HG02973 (cell line): Measurements from ENCODE around the gene GAREM2.

Source experiments
- ATAC-seq: cut with Tn5 transposase; IDR thresholded peaks from one replicate; pipeline ENCODE4 v1.9.1; 2021; ENCODE audit warnings: moderate library complexity; ENCODE audit not compliant: unreplicated experiment

GAREM2 gene

DNA sequence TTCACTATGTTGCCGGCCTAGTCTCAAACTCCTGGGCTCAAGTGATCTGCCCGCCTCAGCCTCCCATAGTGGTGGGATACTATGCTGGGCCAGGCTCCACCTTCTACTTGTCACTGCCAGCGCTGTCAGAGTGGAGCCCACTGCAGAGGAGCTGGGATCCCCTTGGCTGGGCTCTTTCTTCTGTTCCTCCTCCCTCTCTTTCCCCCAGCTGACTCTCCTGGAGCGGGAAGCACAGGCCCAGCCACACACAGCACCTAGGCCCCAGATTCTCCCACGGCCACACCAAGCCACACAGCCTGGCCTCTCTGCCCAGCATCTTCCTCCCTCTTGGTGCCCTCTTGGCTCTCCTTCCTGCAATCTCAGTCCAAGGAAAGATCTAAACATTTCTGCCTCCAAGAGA is 3.7 kb upstream of the GAREM2 start:
- no peak for ATAC-seq

DNA sequence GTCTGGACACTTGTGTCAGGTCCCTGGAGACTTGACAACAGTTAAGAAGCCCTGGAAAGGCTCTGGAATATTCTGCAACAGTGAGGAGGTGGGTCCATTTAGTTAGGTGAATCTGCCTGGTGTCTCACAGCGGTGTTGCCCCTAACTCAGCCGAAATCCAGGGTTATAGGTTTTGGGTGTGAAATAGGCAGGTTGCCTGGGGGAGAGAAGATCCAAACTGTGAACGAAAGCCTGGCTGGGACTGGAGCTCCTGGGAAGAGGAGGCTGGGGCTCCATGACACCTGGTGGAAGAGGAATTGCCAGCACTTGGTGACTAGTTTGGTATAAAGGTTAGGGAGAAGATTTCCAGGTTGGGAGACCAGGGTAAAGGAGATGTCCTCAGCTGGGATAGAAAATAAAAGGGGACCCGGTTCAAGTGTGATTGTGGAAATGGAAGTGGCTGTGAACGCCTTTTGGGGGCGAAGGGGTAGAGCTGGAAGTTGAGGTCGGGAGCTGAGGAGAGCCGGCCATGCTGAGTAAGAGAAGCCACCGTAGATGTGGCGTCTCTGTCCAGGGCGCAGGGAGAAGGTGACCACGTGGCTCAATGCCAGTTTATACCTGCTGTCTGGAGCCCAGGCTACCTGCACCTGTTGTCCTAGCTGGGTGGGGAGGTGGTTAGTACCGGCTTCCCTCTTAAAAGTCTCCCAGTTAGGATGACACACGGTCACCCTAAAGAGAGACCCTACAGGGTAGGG is 3.0 kb upstream of the GAREM2 start:
- no peak for ATAC-seq

DNA sequence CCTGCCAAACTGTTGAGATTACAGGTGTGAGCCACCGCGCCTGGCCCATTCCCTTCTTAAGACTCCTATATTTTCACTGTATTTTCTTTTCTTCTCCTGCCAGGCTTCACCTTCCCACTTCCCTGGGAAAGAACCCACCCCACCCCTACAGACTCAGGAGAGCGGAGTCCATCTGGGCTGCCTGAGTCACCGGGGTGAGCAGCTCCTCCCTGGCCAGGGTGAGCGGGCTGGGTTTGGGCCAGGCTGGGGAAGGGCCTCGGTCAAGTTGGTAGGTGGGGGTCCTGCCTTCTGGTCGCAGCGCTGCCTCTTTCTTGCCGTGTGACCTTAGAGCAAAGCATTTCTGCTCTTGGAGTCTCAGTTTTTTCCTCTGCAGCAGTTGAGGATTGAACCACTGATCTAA is 2.1 kb upstream of the GAREM2 start:
- no peak for ATAC-seq

DNA sequence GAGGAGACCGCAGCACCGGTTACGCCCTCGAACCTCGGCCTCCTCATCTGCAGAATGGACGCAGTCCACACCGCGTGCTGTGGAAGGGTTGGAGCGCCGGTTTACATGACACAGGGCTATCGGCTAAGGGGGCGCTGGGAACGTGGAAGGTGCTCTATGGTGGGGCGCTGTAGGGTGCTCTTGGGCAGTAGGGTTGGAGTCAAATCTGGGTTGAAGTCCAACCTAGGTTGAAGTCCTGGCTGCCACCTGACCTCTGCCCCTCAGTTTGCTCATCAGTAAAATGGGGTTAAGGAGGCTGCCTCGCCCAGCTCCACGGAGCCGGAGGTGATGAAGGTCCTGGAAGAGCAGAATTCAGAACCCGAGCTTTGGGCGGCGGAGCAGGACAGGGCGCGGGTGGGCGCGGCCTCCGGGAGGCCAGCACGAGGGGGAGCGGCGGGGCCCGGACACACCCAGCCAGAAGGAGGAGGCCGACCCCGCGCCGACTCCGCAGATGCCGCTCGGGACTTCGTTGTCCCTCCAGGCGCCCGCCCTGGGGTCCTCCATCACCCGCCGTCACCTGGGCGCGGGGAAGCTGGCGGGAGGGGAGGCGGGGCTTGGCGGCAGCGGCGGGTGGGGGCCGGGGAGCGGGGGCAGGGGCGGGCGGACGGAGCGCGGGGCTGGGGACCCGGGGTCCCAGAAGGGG is 558 bp upstream of the GAREM2 start:
- no peak for ATAC-seq

DNA sequence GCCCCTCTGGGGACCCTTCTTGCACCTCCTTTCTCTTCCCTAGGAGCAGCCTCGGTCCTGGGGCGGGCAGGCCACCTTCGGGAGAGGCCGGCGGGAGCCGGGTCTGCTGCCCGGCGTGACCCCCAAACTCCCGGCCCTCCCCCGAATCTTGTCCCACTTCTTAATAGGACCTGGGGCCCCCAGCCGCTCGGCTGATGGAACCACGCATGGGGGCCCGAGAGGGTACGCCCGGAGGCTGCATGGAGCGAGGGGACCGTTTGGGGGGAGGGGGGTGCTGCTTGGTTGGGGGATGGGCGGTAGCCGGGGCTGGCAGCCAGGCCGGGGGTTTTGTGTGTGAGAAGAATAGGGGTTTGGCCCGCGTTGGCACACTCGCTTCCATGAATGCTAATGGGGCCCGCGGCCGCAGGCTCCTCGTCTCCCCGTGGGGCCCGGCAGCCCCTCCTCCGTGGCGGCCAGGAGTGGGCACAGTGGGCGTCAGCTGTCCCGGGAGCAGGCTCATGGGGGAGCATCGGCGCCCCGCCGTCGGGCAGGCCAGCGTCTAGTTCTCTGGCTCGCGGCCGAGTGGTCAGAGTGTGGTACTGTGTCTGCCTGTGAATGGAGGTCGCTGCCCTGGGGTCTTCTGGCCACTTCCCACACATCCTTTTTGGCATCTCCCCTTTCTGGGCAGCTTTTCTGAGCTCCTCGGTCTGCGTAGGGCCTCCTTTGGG is 1.0 kb downstream of the GAREM2 start:
- no peak for ATAC-seq

DNA sequence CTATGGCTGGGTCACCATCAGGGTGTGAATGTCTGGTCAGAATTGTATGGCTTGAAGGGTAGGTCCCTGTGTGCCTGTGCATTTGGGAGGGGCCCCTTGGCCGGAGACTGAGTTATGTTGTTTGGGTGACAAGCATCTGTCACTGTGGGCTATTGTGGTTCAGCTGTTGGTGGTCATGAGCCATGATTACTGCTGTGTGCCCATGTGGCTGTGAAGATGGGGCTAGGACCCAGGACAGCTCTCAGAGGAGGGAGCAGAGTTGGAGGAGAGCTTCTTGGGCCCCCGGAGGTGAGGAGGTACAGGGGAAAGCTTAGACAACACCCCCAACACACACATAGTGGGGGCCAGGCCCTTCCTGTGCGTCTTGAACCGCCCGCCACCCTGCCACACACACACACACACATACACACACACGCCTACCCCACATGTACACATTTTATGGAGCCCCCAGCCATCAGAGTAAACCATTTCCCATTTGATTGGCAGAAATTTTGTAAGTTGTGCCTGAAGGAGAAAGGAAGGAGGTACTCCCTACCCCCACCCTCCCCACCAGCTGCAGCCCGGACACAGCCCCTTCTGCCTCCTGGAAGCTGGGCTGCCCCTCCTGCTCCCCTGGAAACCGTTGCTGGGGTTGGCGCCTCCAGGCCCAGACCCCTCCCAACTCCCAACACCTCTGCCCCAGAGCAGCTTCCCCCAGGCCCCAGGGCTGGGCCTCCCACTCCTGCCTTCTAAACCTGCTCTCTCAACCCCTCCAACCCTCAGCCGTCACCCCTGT is 2.0 kb downstream of the GAREM2 start:
- ATAC-seq = no peak

DNA sequence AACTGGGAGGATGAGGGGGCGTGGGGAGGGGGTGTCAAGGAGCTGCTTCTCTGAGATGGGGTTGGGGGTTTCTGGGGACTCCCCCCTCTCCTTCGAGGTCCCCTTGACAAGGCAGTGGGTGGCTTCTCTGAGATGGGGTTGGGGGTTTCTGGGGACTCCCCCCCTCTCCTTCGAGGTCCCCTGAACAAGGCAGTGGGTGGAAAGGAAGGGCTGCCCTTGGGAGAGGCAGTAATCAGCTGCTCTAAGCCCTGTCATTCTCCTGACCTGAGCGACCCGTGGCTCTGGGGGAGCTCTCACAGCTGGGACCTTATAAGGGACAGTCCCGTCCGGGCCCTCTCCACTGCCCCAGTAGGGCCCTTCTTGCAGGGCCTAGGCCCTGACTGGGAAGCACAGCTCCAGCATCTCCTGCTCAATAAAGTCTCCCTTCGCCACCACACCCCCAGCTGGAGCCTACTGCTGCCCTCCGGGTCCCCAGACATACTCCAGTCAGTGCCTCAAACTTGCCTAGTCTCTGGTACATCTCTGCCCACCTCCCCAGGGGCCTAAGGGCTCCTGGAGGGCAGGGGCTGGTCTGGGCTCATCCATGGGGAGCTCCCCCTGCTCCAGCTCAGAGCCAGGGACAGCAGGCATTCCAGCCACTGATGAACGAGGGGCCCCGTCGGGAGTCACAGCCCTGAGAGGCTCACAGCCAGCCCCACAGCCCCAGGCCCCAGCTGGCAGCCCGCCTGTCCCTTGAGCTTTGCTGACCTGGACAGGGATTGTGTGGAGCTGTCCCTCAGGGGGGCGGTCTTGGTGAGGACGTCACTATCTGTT is 2.8 kb downstream of the GAREM2 start:
- ATAC-seq = no peak

DNA sequence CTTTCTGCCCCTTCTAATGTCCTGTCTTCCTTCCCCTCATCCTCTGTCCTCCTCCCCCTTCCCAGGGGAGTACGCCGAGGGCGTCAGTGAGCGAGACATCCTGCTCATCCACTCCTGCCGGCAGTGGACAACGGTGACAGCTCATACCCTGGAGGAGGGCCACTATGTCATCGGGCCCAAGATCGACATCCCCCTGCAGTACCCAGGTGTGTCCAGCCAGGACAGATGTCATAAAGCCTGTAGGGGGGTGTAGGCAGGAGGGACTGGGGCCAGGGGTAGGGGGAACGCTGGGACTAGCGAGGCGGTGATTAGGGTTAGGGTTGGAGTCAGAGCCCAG is 3.4 kb downstream of the GAREM2 start:
- ATAC-seq = no peak

DNA sequence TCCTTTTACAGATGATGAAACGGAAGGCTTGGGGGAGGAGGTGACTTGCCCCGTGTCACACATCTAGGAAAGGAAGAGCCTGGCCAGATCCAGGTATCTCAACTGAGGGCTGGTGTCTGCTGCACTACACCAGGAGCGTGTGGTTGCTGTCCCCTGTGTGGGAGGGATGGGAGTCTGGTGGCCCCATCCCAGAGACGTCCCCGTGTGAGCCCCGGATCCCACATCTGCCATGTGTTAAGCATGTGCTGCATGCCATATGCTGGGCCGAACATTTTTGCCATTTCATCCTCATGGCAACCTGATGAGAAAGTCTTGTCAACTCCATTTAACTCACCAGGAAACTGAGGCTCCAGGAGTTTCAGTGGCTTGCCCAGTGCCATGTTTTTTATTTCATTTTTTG is 4.2 kb downstream of the GAREM2 start:
- ATAC-seq = no peak

DNA sequence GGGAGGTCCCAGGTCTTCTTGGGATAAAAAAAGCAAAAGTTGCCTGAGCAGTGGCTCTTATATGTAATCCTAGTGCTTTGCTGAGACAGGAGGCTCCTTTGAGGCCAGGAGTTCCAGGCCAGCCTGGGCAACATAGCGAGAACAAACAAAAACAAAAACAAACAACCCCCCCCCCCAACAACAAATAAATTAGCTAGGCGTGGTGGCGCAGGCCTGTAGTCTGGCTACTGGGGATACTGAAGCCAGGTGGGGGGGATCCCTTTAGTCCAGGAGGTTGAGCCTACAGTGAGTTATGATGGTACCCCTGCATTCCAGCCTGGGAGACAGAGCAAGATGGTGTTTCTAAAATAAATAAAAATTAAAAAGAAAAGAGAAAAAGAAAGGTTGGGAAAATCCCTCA is 5.4 kb downstream of the GAREM2 start:
- ATAC-seq = no peak

DNA sequence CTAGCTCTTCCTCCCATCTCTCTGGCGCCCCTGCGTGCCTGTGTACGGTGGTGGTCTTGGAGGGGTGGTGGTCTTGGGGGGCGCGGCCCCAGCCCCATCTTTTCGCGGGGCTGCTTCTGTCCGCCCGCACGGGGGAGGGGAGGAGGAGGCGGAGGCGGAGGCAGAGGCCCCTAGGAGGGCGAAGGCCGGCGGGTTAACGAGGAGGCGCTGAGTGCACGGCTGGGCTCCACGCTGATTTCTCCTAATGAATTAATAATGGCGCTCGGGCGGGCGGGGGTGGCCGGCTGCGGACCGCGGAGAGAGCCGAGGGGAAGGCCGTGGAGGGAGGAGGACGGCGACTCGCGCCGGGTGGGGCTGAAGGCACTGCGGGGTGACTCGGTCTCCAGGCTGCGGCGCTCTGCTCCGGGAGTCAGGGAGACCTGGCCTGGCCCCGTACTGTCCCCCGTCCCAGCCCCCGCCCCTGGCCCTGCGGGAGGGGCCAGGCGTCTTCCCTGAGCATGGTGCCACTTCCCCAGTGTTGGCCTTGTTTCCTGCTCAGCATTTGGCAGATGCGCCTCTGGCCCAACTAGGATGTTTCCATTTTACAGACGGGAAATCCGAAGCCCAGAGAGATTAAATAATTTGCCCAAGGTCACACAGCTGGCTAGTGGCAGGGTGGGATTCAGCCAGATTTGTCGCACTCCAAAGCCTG is 6.0 kb downstream of the GAREM2 start:
- ATAC-seq = no peak

DNA sequence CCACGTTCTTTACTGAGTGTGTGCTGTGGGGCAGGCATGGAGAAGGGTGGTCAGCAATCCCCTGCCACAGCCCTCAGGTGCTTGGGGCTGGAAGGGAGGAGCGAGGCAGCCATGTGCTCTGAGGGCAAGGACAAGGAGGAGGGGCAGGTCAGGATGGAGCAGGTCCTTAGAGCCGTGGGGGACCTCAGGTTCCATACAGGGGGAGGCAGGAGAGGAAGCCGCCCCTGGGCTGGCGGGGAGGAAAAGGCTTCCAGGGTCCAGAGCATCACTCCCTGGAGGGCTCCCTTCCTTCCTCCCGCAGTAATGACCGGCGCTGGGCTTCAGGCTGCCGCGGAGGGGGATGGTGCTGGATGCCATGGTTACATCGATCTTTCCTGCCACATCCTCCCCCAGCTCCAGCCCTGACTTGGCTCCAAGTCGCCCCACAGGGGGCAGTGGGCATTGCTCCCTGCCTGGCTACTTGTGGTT is 6.6 kb downstream of the GAREM2 start:
- no peak for ATAC-seq

DNA sequence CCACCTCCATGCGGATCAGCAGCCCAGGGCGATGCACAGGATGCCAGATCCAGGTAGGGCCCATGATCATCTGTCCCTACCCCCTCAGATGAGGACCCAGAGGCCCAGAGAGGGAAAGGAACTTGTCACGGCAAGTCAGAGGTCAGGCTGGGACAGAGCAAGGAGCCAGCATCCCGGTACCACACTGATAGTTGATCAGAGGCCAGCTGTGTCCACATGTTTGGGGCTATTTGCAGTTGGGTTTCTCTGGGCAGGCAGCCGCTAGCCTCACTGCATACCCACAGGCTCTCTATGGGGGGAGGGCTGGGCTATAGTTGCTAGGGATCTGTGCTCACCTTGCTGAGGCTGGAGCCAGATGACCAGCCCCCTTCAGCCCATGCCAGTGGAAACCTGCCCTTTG is 9.6 kb downstream of the GAREM2 start:
- no peak for ATAC-seq

DNA sequence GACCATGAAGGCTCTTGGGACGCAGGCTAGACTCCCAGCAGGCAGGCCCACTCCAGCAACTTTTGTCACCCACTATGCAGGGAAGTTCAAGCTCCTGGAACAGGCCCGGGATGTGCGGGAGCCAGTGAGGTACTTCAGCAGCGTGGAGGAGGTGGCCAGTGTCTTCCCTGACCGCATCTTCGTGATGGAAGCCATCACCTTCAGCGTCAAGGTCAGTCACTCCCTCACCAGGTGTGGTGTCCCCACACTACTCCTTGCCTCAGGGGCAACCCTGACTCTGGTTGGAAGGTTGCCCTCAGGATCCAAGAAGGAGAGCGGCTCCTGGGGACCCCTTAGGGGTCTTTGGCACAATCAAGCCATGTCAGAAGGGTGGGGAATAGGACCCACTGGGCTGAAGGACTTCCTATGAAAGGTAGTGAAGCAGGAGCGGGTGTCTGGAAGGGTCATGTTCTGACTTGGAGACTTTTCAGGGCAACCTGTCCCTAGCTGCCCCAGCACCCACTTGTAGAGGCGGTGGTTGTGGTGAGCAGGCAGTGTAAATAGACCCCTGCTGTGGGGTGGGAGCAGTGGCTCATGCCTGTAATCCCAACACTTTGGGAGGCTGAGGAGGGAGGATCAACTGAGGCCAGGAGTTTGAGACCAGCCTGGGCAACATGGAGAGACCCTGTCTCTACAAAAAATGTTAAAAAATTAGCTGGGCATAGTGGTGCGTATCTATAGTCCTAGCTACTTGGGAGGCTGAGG is 10.2 kb downstream of the GAREM2 start:
- no peak for ATAC-seq

DNA sequence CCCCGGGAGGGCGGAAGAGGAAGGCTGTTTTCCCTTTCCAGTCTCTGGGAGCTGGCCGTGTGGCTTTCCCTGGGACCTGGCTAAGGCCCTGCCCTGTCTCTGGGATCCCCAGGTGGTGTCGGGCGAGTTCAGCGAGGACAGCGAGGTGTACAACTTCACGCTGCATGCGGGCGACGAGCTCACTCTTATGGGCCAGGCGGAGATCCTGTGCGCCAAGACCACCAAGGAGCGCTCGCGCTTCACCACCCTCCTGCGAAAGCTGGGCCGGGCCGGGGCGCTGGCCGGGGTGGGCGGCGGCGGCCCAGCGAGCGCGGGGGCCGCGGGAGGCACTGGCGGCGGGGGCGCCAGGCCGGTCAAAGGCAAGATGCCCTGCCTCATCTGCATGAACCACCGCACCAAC is 11.2 kb downstream of the GAREM2 start:
- ATAC-seq = no peak

DNA sequence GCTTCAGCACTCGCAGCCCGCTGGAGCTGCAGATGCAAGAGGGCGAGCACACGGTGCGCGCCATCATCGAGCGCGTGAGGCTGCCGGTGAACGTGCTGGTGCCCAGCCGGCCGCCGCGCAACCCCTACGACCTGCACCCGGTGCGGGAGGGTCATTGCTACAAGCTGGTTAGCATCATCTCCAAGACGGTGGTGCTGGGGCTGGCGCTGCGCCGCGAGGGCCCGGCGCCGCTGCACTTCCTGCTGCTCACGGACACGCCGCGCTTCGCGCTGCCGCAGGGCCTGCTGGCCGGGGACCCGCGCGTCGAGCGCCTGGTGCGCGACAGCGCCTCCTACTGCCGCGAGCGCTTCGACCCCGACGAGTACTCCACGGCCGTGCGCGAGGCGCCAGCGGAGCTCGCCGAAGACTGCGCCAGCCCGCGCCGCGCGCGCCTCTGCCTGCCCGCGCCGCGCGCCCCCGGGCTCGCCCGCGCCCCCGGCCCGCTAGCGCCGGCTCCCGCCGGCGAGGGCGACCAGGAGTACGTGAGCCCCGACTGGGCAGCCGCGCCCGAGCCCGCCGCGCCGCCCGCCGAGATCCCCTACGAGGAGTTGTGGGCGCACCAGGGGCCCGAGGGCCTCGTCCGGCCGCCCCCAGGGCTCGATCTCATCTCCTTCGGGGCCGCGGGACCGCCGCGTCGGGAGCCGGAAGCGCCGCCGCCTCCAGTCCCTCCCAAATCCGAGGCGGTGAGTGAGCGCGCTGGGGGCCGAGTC is 11.8 kb downstream of the GAREM2 start:
- peak; percentile 78 for ATAC-seq

DNA sequence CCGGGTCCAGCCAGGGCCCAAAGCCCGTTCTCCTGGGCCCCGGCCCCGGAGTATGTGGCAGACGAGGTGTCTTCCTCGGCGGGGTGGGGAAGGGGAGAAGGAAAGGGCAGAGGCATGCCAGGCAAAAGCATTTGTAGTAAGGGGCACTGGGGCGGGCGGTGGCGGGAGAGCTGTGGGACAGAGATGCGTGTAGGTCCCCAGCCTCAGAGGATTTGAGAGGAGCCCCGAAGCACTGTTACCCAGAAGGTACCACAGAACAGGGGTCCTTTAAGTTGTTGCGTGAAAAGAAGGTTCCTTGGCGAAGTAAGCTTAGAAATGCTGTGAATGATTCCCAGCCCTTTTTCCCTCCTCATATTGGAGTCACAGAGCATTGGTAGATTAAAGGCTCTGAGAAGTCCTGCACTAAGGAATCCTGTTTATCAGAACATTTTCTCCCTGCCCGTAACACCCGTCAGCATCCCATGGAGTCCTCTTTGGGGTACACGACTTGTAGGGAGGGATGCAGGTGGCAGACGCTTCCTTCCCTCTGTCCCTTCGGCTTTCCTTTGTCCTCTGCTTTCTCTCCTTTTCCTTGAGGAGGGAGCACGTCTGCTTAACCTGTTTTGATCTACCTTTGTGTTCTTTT is 12.5 kb downstream of the GAREM2 start:
- ATAC-seq = no peak
